Testis (tissue), 3 donors: ENCODE measurements around the gene NABP1. TPM values are rescaled to one million over a fixed set of nuclear protein-coding genes. Genes with fewer than 3 reads are reported as not detected.
A peak's percentile ranks its signal among the peaks of the same experiment; 100 is the strongest.

Source experiments
- DNase-seq: peaks from one replicate; pipeline ENCODE4 v3.0.0-alpha.2; 2019
- H3K27ac ChIP-seq, 2 donors: fragments of 200-600 bp; sonication (generic); one replicate each; pipeline ENCODE4 v1.5.1; 2019
- H3K27me3 ChIP-seq: fragments of 200-600 bp; sonication (generic); one replicate; pipeline ENCODE4 v1.5.1; 2019
- H3K36me3 ChIP-seq: fragments of 200-600 bp; sonication (generic); one replicate; pipeline ENCODE4 v1.5.1; 2017; ENCODE audit warnings: low read depth; ENCODE audit errors: missing control alignments
- H3K4me1 ChIP-seq: fragments of 200-600 bp; sonication (generic); one replicate; pipeline ENCODE4 v1.5.1; 2019
- H3K4me3 ChIP-seq, 2 donors: fragments of 200-600 bp; sonication (generic); one replicate each; pipeline ENCODE4 v1.5.1; 2017 to 2019
- H3K9me3 ChIP-seq: fragments of 200-600 bp; sonication (generic); one replicate; pipeline ENCODE4 v1.5.1; 2017
- POLR2A ChIP-seq: fragments of 450-650 bp; IDR thresholded peaks from one replicate; pipeline ENCODE4 v1.6.1; 2017; ENCODE audit warnings: antibody characterized with exemption, mild to moderate bottlenecking, moderate library complexity
- WGBS, 2 donors: methylation state at CpG; one replicate each; pipeline ENCODE4 v1.1.5; 2018; 5-methylcytosine and 5-hydroxymethylcytosine counted together
- intact Hi-C: fragments of 100-400 bp; cut with DNase I; formaldehyde crosslinking; loops from one replicate; pipeline ENCODE4 v1.15.1; 2023; ENCODE audit warnings: low total_unique reads
- polyA plus RNA-seq: library from polyadenylated mRNA; stranded (reverse); fragments of 350-450 nt; fragmentation: Illumina TruSeq; extraction: RNeasy Lipid Tissue Mini Kit (QIAGEN cat#74804); gene quantifications from one replicate; pipeline ENCODE4 v1.2.3, GENCODE V29; 2014; ENCODE audit warnings: low read depth, low replicate concordance; ENCODE audit not compliant: insufficient read depth
- total RNA-seq, 2 donors: library from RNA; depleted of rRNA; stranded (reverse); fragments of >200 nt; gene quantifications; one replicate each; pipeline ENCODE4 v1.2.3, GENCODE V29; 2016
- TF ChIP-seq, protein P1 (sequence below), 3 experiments: fragments of 450-650 bp in 2 of 3; fragments of 200-600 bp in 1 of 3; sonication (generic) in 1 of 3; IDR thresholded peaks; one replicate each; pipeline ENCODE4 v1.5.1; 2016 to 2019; ENCODE audit warnings: antibody characterized with exemption in 3 of 3, mild to moderate bottlenecking in 2 of 3, moderate library complexity in 1 of 3

NABP1 gene
- total and polyA plus RNA-seq, 3 donors from 2014 or later, result 40.6 to 67.1 (median 65.8) TPM

DNA sequence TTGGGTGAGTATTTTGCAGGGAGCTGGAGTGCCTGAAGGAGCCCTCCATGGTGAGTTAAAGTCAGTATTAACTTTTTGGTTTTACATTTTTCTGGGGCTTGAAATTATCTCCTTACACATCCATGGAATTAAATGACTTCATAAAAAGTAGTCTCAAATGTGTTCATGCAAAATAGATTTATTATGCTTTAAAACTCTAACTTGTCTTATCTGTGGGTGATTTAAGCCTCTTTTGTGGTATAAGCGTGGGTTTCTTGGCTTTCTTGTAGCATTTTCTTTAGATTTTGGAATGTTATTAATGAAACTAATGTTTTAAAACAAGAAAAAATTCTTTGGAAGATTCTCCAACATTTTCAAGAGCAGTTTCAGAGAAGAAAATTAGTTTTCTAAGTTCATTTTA, 27.8 kb downstream of the NABP1 start:
- Histone ChIP-seq H3K9me3 (no peaks in the 10 kb centered on the region), H3K36me3 (no peaks in the 10 kb centered on the region), H3K4me1 (peaks cover 9% of the 10 kb centered on the region), H3K27ac (peak overlapping the region in 1 of 2 donors; percentile 21), H3K27me3 (no peaks in the 10 kb centered on the region), H3K4me3 (no peak overlapping the region)
- no peak for TF ChIP-seq POLR2A
- TF ChIP-seq, protein P1, sequence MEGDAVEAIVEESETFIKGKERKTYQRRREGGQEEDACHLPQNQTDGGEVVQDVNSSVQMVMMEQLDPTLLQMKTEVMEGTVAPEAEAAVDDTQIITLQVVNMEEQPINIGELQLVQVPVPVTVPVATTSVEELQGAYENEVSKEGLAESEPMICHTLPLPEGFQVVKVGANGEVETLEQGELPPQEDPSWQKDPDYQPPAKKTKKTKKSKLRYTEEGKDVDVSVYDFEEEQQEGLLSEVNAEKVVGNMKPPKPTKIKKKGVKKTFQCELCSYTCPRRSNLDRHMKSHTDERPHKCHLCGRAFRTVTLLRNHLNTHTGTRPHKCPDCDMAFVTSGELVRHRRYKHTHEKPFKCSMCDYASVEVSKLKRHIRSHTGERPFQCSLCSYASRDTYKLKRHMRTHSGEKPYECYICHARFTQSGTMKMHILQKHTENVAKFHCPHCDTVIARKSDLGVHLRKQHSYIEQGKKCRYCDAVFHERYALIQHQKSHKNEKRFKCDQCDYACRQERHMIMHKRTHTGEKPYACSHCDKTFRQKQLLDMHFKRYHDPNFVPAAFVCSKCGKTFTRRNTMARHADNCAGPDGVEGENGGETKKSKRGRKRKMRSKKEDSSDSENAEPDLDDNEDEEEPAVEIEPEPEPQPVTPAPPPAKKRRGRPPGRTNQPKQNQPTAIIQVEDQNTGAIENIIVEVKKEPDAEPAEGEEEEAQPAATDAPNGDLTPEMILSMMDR (IDR thresholded peaks at IDR 0.05), result no peak
- intact Hi-C loops, result no loop called here
- WGBS, 2 donors, result 58 to 83% methylated on average over 1 of the region's 1 CpG
- DNase-seq, result no peak

DNA sequence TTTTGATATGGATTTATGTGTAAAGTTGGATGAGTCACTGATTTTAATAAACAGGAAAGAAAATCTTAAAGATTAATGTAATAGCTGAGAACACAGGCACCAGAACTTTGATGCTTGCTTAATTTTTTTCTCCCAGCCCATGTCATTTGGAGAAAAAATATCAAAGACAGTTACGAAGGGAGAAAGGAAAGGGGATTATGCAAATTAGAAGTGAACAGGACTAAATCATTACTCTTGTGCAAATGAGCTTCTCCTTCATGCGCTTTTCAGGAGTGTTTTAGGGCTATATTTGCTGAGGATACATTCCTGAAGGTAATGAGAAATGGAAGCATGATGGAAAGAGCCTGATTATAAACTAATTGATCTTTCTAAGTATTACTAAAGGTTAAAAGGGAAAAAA, 28.9 kb downstream of the NABP1 start:
- TF ChIP-seq, protein P1 (IDR thresholded peaks at IDR 0.05), result no peak
- no peak for TF ChIP-seq POLR2A
- H3K9me3 ChIP-seq, result no peaks in the 10 kb centered on the region
- no peak for DNase-seq
- H3K4me3 ChIP-seq, result no peak overlapping the region
- 65 to 71% methylated on average over 2 of the region's 2 CpGs for WGBS, 2 donors
- no peaks in the 10 kb centered on the region for H3K27me3 ChIP-seq
- H3K36me3 ChIP-seq, result no peaks in the 10 kb centered on the region
- intact Hi-C loops, result no loop called here
- peaks cover 9% of the 10 kb centered on the region for H3K4me1 ChIP-seq
- peak overlapping the region; percentile 21 to 59 for H3K27ac ChIP-seq

DNA sequence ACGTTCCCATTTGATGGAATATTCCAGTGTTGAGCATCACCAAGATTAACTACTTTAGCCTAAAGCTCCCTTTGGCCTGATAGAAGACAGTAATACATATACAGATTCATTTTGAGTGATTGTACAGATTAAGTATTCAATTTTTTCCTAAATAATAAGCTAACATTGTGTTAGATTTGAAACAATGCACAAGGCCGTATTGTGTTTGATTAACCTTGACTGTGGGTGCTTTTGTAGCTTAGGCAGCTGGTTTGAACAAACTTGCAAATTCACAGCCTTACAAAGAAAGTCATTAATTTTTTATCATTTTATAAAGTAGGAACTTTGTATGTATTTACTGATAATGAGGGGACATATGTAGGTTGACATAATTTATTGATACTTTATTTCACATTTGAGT, 29.6 kb downstream of the NABP1 start:
- DNase-seq, result peak; percentile 22
- intact Hi-C loops, result no loop called here
- 47 to 62% methylated on average over 2 of the region's 2 CpGs for WGBS, 2 donors
- TF ChIP-seq, protein P1 (IDR thresholded peaks at IDR 0.05), result no peak
- no peak for TF ChIP-seq POLR2A
- no peak overlapping the region for H3K4me3 ChIP-seq
- peak overlapping the region; percentile 21 to 59 for H3K27ac ChIP-seq
- peaks cover 9% of the 10 kb centered on the region for H3K4me1 ChIP-seq
- no peaks in the 10 kb centered on the region for H3K27me3 ChIP-seq
- no peaks in the 10 kb centered on the region for H3K9me3 ChIP-seq
- H3K36me3 ChIP-seq, result no peaks in the 10 kb centered on the region

DNA sequence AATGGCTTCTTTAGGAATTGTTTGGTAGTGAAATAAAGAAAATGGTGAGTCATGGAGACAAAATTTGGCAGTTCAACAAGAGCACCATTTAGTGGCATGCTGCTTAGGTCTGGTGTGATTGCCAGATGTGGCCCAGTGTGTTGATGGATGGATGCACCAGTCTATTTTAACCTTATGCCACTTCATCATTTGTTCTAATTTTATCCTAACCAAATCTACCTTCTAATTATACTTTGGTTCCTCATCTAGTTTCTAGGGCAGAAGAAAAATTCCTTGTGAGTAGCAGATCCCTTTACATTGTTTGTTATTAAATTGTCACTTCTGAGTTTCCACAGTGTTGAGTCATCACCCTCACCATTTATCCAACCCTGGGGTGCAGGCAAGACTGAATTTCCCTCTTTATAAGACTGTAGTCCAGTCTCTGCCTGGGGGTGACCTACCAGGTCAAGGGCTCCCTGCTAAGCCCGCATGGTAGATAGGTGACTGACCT, 32.5 kb downstream of the NABP1 start:
- no peaks in the 10 kb centered on the region for H3K27me3 ChIP-seq
- intact Hi-C loops, result no loop called here
- H3K4me3 ChIP-seq, result no peak overlapping the region
- H3K9me3 ChIP-seq, result no peaks in the 10 kb centered on the region
- WGBS, 2 donors, result 77 to 94% methylated on average over 1 of the region's 1 CpG
- H3K36me3 ChIP-seq, result no peaks in the 10 kb centered on the region
- H3K27ac ChIP-seq, result no peak overlapping the region
- peaks cover 9% of the 10 kb centered on the region for H3K4me1 ChIP-seq
- TF ChIP-seq, protein P1 (IDR thresholded peaks at IDR 0.05), result no peak
- TF ChIP-seq POLR2A, result no peak
- DNase-seq, result no peak

DNA sequence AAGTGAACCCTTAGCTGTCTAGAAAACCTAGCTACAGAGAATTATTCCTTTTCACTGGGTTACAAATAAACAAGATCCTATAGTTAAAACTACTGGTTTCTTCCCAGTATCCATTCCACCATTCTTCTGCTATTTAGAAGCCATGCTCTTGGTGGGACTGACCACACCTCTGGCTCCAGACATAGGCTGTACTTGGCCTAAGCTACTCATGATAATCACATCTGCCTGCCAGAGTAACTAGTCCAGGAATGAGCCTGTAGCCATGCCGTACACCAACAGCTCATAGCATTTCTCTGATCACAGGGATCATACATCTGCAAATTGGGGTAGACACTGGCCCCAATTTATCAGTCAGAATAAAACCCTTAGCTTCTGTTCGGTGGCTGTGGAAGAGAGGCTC, 33.7 kb downstream of the NABP1 start:
- Histone ChIP-seq H3K36me3 (no peaks in the 10 kb centered on the region), H3K27ac (no peak overlapping the region), H3K9me3 (no peaks in the 10 kb centered on the region), H3K4me3 (no peak overlapping the region), H3K27me3 (no peaks in the 10 kb centered on the region), H3K4me1 (peaks cover 5% of the 10 kb centered on the region)
- no peak for TF ChIP-seq POLR2A
- TF ChIP-seq, protein P1 (IDR thresholded peaks at IDR 0.05), result no peak
- no peak for DNase-seq
- WGBS, 2 donors, result 81 to 85% methylated on average over 2 of the region's 2 CpGs
- intact Hi-C loops, result no loop called here
